HEK293 (cell line): Measurements from ENCODE around the gene HSPH1.

Source experiments
- ZNF37A ChIP-seq: fragments of 450-650 bp; IDR thresholded peaks from 2 replicates; pipeline ENCODE4 v1.5.1; 2018; ENCODE audit warnings: missing biosample characterization, missing genetic modification characterization
- ZNF423 ChIP-seq: fragments of 450-650 bp; formaldehyde crosslinking; IDR thresholded peaks from 2 replicates; pipeline ENCODE4 v1.5.1; 2016; ENCODE audit warnings: missing biosample characterization, missing genetic modification characterization
- ZNF658 ChIP-seq: fragments of 450-650 bp; formaldehyde crosslinking; IDR thresholded peaks from 2 replicates; pipeline ENCODE4; 2016; ENCODE audit warnings: missing biosample characterization, missing genetic modification characterization
- ZSCAN4 ChIP-seq: fragments of 450-650 bp; formaldehyde crosslinking; IDR thresholded peaks from 2 replicates; pipeline ENCODE4 v1.5.1; 2017; ENCODE audit warnings: missing biosample characterization, missing genetic modification characterization
- TF ChIP-seq, protein P1 (sequence below): fragments of 450-650 bp; formaldehyde crosslinking; IDR thresholded peaks from 2 replicates; pipeline ENCODE4 v1.5.1; 2016; ENCODE audit warnings: missing biosample characterization, missing genetic modification characterization
- TF ChIP-seq, protein P2 (sequence below): fragments of 450-650 bp; formaldehyde crosslinking; IDR thresholded peaks from 2 replicates; pipeline ENCODE4 v1.5.1; 2016; ENCODE audit warnings: missing biosample characterization, missing genetic modification characterization

GRCh38 chr13:31105856-31106255 lies 55.8 kb downstream of the HSPH1 start:
- TF ChIP-seq, protein P1, sequence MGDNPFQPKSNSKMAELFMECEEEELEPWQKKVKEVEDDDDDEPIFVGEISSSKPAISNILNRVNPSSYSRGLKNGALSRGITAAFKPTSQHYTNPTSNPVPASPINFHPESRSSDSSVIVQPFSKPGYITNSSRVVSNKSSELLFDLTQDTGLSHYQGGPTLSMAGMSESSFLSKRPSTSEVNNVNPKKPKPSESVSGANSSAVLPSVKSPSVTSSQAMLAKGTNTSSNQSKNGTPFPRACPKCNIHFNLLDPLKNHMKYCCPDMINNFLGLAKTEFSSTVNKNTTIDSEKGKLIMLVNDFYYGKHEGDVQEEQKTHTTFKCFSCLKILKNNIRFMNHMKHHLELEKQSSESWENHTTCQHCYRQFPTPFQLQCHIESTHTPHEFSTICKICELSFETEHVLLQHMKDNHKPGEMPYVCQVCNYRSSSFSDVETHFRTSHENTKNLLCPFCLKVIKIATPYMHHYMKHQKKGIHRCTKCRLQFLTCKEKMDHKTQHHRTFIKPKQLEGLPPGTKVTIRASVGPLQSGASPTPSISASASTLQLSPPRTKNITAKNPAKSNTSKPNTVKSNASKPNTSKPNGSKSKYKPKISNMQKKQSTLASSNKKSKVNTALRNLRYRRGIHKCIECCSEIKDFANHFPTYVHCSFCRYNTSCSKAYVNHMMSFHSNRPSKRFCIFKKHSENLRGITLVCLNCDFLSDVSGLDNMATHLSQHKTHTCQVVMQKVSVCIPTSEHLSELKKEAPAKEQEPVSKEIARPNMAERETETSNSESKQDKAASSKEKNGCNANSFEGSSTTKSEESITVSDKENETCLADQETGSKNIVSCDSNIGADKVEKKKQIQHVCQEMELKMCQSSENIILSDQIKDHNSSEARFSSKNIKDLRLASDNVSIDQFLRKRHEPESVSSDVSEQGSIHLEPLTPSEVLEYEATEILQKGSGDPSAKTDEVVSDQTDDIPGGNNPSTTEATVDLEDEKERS (tag by site-specific recombination): no peak
- TF ChIP-seq, protein P2, sequence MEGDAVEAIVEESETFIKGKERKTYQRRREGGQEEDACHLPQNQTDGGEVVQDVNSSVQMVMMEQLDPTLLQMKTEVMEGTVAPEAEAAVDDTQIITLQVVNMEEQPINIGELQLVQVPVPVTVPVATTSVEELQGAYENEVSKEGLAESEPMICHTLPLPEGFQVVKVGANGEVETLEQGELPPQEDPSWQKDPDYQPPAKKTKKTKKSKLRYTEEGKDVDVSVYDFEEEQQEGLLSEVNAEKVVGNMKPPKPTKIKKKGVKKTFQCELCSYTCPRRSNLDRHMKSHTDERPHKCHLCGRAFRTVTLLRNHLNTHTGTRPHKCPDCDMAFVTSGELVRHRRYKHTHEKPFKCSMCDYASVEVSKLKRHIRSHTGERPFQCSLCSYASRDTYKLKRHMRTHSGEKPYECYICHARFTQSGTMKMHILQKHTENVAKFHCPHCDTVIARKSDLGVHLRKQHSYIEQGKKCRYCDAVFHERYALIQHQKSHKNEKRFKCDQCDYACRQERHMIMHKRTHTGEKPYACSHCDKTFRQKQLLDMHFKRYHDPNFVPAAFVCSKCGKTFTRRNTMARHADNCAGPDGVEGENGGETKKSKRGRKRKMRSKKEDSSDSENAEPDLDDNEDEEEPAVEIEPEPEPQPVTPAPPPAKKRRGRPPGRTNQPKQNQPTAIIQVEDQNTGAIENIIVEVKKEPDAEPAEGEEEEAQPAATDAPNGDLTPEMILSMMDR (tag by site-specific recombination): no peak
- TF ChIP-seq ZNF37A (tag by site-specific recombination) (no peak), ZNF658 (tag by site-specific recombination) (no peak), ZSCAN4 (tag by site-specific recombination) (no peak), ZNF423 (no peak)
